Calu3 (cell line): ENCODE results near the gene ADCY1. TPM values are rescaled to one million over a fixed set of nuclear protein-coding genes. Genes with fewer than 3 reads are reported as not detected.

Source experiments
- BruUV-seq: library from RNA; stranded (reverse); fragments of 400-500 nt; replicated peaks from 2 replicates; lab custom pipeline; 2021; lab: Mats Ljungman, UMichigan
- CTCF ChIA-PET: fragments of 300-600 bp; sonication (Branson Sonifier 250); formaldehyde crosslinking; loops from one replicate; lab custom pipeline; 2022; ENCODE audit warnings: antibody characterized with exemption; lab: Charles Lee
- DNase-seq: peaks from one replicate; pipeline ENCODE4 v3.0.0; 2022
- H3K27ac Mint-ChIP-seq: one replicate; pipeline ENCODE4 v1.8.0; 2022; ENCODE audit warnings: mixed read lengths; ENCODE audit not compliant: unreplicated experiment
- H3K27me3 Mint-ChIP-seq: one replicate; pipeline ENCODE4 v1.8.0; 2022; ENCODE audit warnings: mixed read lengths; ENCODE audit not compliant: unreplicated experiment
- H3K36me3 Mint-ChIP-seq: one replicate; pipeline ENCODE4 v1.8.0; 2022; ENCODE audit warnings: mild to moderate bottlenecking, moderate library complexity, mixed read lengths; ENCODE audit not compliant: insufficient read depth, unreplicated experiment
- H3K4me1 Mint-ChIP-seq: one replicate; pipeline ENCODE4 v1.8.0; 2022; ENCODE audit warnings: mild to moderate bottlenecking, low read depth, mixed read lengths; ENCODE audit not compliant: unreplicated experiment
- H3K4me3 Mint-ChIP-seq: one replicate; pipeline ENCODE4 v1.8.0; 2022; ENCODE audit warnings: mild to moderate bottlenecking, low read depth, moderate library complexity, mixed read lengths; ENCODE audit not compliant: unreplicated experiment
- H3K9me3 Mint-ChIP-seq: one replicate; pipeline ENCODE4 v1.8.0; 2022; ENCODE audit warnings: low read depth, mixed read lengths; ENCODE audit not compliant: unreplicated experiment
- CTCF ChIP-seq: fragments of 200-600 bp; IDR thresholded peaks from one replicate; pipeline ENCODE4 v1.8.0; 2022; ENCODE audit warnings: antibody characterized with exemption; ENCODE audit not compliant: unreplicated experiment
- intact Hi-C: fragments of 100-400 bp; cut with micrococcal nuclease; formaldehyde crosslinking; loops from one replicate; pipeline ENCODE4 v1.10.0; 2022; ENCODE audit not compliant: unreplicated experiment
- total RNA-seq: library from RNA; stranded (reverse); gene quantifications from 2 replicates; pipeline ENCODE4 v1.2.3, GENCODE V29; 2022

ADCY1 gene
- total RNA-seq, 1 experiment from 2014 or later = 8.8 TPM

GRCh38 chr7:45601094-45601493, 26.9 kb downstream of the ADCY1 start:
- H3K27ac Mint-ChIP-seq = no peak overlapping the region
- H3K4me1 Mint-ChIP-seq = no peaks in the 10 kb centered on the region
- H3K36me3 Mint-ChIP-seq = no peaks in the 10 kb centered on the region

GRCh38 chr7:45601816-45602540, 27.8 kb downstream of the ADCY1 start:
- Mint-ChIP-seq H3K36me3 (no peaks in the 10 kb centered on the region), H3K4me1 (no peaks in the 10 kb centered on the region), H3K9me3 (no peaks in the 10 kb centered on the region), H3K27me3 (peaks cover 10% of the 10 kb centered on the region), H3K27ac (no peak overlapping the region), H3K4me3 (no peak overlapping the region)
- CTCF ChIA-PET = no interaction called here
- intact Hi-C loops = no loop called here
- no TSS peak for BruUV-seq
- TF ChIP-seq CTCF = no peak
- no peak for DNase-seq

More at GRCh38 chr7:45601094-45601493, 26.9 kb downstream of the ADCY1 start:
- H3K4me3 Mint-ChIP-seq = no peak overlapping the region
- DNase-seq = no peak
- CTCF ChIA-PET = no interaction called here
- peaks cover 19% of the 10 kb centered on the region for H3K27me3 Mint-ChIP-seq
- no peak for TF ChIP-seq CTCF
- no TSS peak for BruUV-seq
- intact Hi-C loops = no loop called here
- no peaks in the 10 kb centered on the region for H3K9me3 Mint-ChIP-seq

GRCh38 chr7:45606050-45606449, 31.9 kb downstream of the ADCY1 start:
- Mint-ChIP-seq H3K9me3 (no peaks in the 10 kb centered on the region), H3K27me3 (no peaks in the 10 kb centered on the region), H3K4me1 (no peaks in the 10 kb centered on the region), H3K36me3 (no peaks in the 10 kb centered on the region), H3K4me3 (no peak overlapping the region), H3K27ac (no peak overlapping the region)
- DNase-seq = no peak
- CTCF ChIA-PET = no interaction called here
- no peak for TF ChIP-seq CTCF
- intact Hi-C loops = no loop called here
- BruUV-seq = no TSS peak

GRCh38 chr7:45606931-45607330, 32.8 kb downstream of the ADCY1 start:
- BruUV-seq = no TSS peak
- Mint-ChIP-seq H3K27me3 (no peaks in the 10 kb centered on the region), H3K36me3 (no peaks in the 10 kb centered on the region), H3K27ac (no peak overlapping the region), H3K4me3 (no peak overlapping the region), H3K4me1 (no peaks in the 10 kb centered on the region), H3K9me3 (no peaks in the 10 kb centered on the region)
- no peak for DNase-seq
- intact Hi-C loops = no loop called here
- CTCF ChIA-PET = no interaction called here
- no peak for TF ChIP-seq CTCF
